Osteoblast (primary cell): ENCODE data around the gene TPRKB. TPM values are rescaled to one million over a fixed set of nuclear protein-coding genes. Genes with fewer than 3 reads are reported as not detected.
"Not testable (repeated sequence)": the region's sequence is repeated elsewhere in the genome, so short reads cannot be mapped to it uniquely, and the experiment has no call there.

ENCODE experiments used
- DNase-seq: peaks from one replicate; pipeline ENCODE4 v3.0.0; 2011; ENCODE audit warnings: low spot score, mixed read lengths; ENCODE audit not compliant: insufficient read length; ENCODE audit errors: missing footprints
- H2AFZ ChIP-seq: 2 replicates; pipeline ENCODE4 v1.6.0; 2011; ENCODE audit warnings: mild to moderate bottlenecking, low read length
- H3K27ac ChIP-seq: 2 replicates; pipeline ENCODE4 v1.5.1; 2011; ENCODE audit warnings: mild to moderate bottlenecking, low read depth, low read length, moderate library complexity
- H3K27me3 ChIP-seq: 2 replicates; pipeline ENCODE4 v1.6.0; 2012; ENCODE audit warnings: mild to moderate bottlenecking, control low read depth, inconsistent platforms, low read length, moderate library complexity; ENCODE audit not compliant: insufficient read depth
- H3K36me3 ChIP-seq: 2 replicates; pipeline ENCODE4 v1.5.1; 2011; ENCODE audit warnings: mild to moderate bottlenecking, low read length, control low read depth, moderate library complexity; ENCODE audit not compliant: insufficient read depth
- H3K4me1 ChIP-seq: 2 replicates; pipeline ENCODE4 v1.5.1; 2011; ENCODE audit warnings: mild to moderate bottlenecking, low read length, control low read depth, moderate library complexity; ENCODE audit not compliant: insufficient read depth
- H3K4me2 ChIP-seq: 2 replicates; pipeline ENCODE4 v1.6.0; 2011; ENCODE audit warnings: mild to moderate bottlenecking, low read length; ENCODE audit not compliant: insufficient read depth
- H3K4me3 ChIP-seq: fragments of 200-600 bp; sonication (generic); 3 replicates; pipeline ENCODE4 v1.5.1; 2012; ENCODE audit warnings: mild to moderate bottlenecking, low read length, inconsistent platforms; ENCODE audit not compliant: insufficient read depth
- H3K79me2 ChIP-seq: 2 replicates; pipeline ENCODE4 v1.6.0; 2012; ENCODE audit warnings: mild to moderate bottlenecking, low read length, control low read depth, inconsistent platforms; ENCODE audit not compliant: insufficient read depth
- H3K9me3 ChIP-seq: 2 replicates; pipeline ENCODE4 v1.5.1; 2011; ENCODE audit warnings: low read depth, low read length, control low read depth
- H4K20me1 ChIP-seq: 2 replicates; pipeline ENCODE4 v1.6.0; 2012; ENCODE audit warnings: mild to moderate bottlenecking, low read length, control low read depth; ENCODE audit not compliant: insufficient read depth
- total RNA-seq: library from RNA; depleted of rRNA; stranded (reverse); fragments of >200 nt; gene quantifications from 2 replicates; pipeline ENCODE4 v1.2.3, GENCODE V29; 2012
- TF ChIP-seq, protein P1 (sequence below): IDR thresholded peaks from 2 replicates; pipeline ENCODE4 v1.5.1; 2011; ENCODE audit warnings: mild to moderate bottlenecking, low read depth, low read length, moderate library complexity; ENCODE audit errors: extremely low read depth

The TPRKB gene
- total RNA-seq, 1 donor = 16.6 TPM

DNA sequence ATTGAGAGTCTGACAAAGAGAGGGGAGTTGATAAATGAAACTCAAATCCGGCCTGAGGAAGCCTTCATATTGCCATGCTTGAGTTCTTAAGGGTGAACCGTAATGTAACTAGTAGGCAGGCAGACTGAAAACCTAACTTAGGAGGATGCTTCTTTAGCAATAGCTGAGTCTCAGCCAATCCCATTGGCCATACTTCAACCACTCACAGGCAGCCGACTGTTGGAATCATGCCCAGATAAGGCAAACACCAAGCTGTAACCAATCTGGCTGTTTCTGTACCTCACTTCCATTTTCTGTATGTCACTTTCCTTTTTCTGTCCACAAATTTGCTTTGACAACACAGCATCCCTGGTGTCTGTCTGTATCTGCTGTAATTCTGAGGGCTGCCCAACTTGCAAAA lies 39.5 kb downstream of the TPRKB start:
- Histone ChIP-seq H3K4me1 (no peaks in the 10 kb centered on the region), H3K27ac (no peak overlapping the region), H3K4me2 (no peak overlapping the region), H3K27me3 (peaks cover 10% of the 10 kb centered on the region), H3K36me3 (no peaks in the 10 kb centered on the region), H4K20me1 (no peaks in the 10 kb centered on the region), H2AFZ (no peak overlapping the region), H3K9me3 (no peaks in the 10 kb centered on the region), H3K4me3 (no peak overlapping the region), H3K79me2 (no peaks in the 10 kb centered on the region)
- TF ChIP-seq, protein P1, sequence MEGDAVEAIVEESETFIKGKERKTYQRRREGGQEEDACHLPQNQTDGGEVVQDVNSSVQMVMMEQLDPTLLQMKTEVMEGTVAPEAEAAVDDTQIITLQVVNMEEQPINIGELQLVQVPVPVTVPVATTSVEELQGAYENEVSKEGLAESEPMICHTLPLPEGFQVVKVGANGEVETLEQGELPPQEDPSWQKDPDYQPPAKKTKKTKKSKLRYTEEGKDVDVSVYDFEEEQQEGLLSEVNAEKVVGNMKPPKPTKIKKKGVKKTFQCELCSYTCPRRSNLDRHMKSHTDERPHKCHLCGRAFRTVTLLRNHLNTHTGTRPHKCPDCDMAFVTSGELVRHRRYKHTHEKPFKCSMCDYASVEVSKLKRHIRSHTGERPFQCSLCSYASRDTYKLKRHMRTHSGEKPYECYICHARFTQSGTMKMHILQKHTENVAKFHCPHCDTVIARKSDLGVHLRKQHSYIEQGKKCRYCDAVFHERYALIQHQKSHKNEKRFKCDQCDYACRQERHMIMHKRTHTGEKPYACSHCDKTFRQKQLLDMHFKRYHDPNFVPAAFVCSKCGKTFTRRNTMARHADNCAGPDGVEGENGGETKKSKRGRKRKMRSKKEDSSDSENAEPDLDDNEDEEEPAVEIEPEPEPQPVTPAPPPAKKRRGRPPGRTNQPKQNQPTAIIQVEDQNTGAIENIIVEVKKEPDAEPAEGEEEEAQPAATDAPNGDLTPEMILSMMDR = no peak
- no peak for DNase-seq

GRCh38 chr2:73696985-73697384 lies 40.2 kb downstream of the TPRKB start:
- H3K4me2 ChIP-seq, DNase-seq, H3K79me2 ChIP-seq, H3K4me3 ChIP-seq, H3K36me3 ChIP-seq, H3K4me1 ChIP-seq, H4K20me1 ChIP-seq, H2AFZ ChIP-seq, H3K9me3 ChIP-seq, H3K27ac ChIP-seq: not testable (repeated sequence)
- peaks cover 11% of the 10 kb centered on the region for H3K27me3 ChIP-seq

- H3K36me3 ChIP-seq, H2AFZ ChIP-seq, DNase-seq, H3K79me2 ChIP-seq, H4K20me1 ChIP-seq, H3K4me1 ChIP-seq, H3K4me2 ChIP-seq, H3K27ac ChIP-seq, H3K9me3 ChIP-seq, H3K4me3 ChIP-seq: not testable (repeated sequence)
- peaks cover 14% of the 10 kb centered on the region for H3K27me3 ChIP-seq
Observed at GRCh38 chr2:73696521-73696920, 40.6 kb downstream of the TPRKB start.

DNA sequence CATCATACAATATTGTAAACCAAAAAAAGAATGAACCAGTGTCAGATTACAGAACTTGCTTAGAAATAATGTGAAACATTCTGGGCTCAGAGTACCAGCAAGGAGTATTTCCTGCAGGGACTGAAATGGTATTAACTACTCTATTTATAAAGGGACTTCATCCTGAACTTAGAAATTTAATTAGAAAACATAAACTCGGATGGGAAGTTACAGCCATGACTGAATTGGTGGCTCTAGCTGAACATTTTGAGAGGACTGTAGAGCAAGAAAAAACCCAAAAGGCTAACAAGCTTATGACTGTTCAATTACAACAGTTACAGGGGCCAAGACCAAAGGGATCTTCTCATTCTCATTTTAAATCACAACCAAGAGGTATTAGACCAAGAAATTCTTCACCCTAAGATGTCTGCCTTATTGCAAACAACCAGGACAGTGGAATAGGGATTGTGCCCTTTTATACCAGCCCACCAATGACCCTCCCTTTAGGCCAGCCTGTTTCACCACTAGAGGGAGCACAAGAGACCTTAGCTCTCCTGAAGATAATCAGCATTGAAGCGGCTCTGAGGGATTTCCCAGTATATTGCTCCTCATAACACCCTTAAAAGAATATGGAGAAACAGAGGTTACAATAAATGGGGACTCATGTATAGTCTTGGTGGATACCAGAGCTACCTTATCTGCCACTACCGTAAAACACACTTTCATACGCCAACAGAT lies 46.6 kb downstream of the TPRKB start:
- H3K9me3 ChIP-seq, H3K36me3 ChIP-seq, DNase-seq, H3K4me1 ChIP-seq, H3K79me2 ChIP-seq, H3K27me3 ChIP-seq, H2AFZ ChIP-seq, H3K4me3 ChIP-seq, H3K27ac ChIP-seq, H4K20me1 ChIP-seq, H3K4me2 ChIP-seq: not testable (repeated sequence)
- TF ChIP-seq, protein P1 = peak; percentile 48

GRCh38 chr2:73688494-73688893 lies 48.7 kb downstream of the TPRKB start:
- H3K79me2 ChIP-seq, H3K4me3 ChIP-seq, DNase-seq: not testable (repeated sequence)

More at GRCh38 chr2:73688494-73688893, 48.7 kb downstream of the TPRKB start:
- H3K36me3 ChIP-seq, H2AFZ ChIP-seq, H3K4me1 ChIP-seq, H3K27ac ChIP-seq, H4K20me1 ChIP-seq, H3K27me3 ChIP-seq, H3K4me2 ChIP-seq, H3K9me3 ChIP-seq: not testable (repeated sequence)
